Measurements from ENCODE around the gene TRPV4.

The TRPV4 gene

GRCh38 chr12:109775172-109775881 lies 57.9 kb downstream of the TRPV4 start:
- peak; percentile 73 for DNase-seq

DNA sequence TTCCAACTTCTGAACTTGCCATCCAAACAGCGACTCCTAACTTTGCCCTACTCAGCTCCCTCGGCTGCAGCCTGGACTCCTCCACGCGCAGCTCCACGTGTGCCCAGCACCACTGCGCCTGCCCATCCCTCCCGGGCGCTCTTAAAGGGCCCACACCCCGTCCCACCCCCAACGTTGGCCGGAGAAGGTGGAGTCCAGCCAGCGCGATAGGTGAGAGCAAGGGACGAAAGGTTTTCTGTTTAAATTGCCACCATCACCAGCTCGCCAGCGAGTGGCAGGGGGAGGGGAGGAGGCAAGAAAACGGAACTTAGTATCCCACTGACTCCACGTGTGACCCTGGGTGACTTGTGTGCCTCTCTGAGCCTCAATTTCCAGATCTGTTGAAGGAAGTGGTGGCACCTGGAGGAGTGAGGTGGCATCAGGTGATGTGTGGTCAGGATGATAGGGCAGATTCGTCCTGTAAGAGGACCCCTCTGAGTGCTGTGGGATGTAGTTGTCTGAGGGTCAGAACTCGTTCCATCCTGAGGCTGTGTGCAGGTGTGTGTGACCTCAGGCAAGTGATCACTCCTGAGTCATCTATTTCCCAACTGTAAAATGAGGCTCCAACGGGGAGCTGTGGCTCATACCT lies 59.7 kb downstream of the TRPV4 start:
- no peak for DNase-seq

DNA sequence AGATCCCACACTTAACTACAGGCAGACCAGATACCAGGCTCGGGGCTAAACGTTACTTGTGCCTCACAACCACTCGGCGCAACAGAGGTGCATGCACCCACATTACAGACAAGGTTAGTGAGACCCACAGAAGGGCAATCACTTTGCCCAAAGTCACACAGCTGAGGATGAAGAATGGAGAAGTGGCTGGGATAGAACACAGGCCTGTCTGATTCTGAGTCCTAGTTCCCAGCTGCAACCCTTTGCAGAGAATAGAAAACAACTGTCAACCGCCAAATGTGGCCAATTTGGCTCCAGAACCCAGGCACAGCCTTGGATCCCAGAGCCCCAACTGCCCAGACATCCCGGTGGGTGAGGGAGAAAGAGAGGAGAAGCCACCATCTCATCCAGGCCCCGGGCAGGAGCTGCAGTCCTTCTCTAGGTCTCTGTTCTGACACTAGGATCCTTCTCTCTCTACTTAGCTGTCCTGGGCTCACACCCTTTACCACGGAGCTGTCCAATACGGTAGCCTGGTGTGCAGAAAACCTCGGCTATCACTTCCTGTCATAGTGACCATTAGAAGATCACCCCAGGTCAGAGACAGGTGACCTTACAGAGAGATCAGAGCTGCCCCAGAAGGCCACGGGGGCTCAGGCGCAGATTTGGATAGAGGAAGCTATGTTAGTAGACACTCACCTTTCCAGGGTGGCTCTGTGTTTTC lies 60.4 kb downstream of the TRPV4 start:
- no peak for DNase-seq

- no peak for DNase-seq
Observed at GRCh38 chr12:109771746-109772621, 61.2 kb downstream of the TRPV4 start.

DNA sequence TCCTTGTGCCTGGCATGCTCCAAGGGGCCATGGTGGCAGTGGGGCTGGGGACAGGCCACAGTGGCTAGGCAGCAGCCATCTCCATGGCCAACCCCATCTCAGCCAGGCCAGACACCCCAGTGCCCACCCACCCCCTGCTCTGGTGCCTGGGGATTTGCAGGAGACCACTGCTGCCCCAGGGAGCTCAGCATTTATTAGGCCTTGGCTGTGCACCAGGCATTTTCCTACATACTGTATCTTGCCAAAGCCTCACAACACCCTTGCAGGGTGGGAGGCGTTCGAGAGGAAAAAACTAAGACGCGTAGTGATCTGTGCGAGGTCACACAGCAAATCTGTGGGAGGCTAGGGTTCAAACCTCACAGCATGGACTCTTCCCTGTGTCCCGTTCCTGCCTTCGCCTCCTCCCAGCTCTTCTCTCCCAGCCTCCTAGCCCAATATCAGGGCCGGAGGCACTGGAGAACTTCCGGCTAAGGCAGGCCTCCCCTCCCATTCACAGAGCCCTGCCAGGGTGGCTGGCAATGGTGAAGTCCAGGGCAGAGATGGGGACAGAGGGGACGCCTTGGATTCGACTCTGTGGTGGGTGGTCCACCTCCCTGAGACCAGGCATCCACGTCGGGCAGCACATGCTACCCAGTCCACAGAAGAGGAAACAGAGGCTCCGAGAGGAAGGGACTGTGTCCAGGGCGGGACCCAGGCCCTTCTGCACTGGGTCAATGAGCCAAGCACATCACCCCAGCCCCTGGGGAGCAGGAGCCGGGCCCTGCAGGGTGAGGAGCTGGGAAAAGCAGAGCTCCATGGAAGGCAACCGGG lies 62.1 kb downstream of the TRPV4 start:
- DNase-seq: no peak

GRCh38 chr12:109770104-109770860 lies 62.9 kb downstream of the TRPV4 start:
- DNase-seq: no peak

DNA sequence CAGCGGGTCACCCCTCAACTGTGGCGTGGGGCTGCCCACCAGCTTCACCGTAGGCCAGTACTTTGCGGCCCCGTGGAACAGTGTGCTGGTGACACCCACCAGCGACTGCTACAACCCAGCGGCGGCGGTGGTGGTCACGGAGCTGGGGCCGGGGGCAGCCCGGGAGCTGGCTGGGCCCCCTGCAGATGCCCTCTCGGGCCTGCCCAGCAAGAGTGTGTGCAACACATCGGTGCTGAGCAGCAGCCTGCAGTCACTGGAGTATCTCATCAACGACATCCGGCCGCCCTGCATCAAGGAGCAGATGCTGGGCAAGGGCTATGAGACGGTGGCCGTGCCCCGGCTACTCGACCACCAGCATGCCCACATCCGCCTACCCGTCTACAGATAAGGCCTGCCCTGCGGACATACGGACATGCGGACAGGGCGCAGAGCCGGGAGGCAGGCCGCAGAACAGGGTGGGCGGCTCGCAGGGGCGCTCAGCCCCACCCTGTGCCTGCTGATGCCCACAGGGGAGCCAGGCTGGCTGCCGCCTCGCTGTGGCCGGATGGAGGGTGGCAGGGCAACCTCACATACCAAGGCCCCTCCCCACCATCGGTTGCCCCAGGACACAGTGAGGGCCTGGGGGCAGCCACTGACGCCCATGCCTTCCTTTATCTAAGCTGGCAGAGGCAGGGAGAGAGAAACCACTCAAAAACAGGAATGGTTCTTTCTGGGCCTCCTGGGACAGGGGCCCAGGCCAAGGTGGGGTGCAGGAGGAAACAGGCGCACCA lies 64.1 kb downstream of the TRPV4 start:
- DNase-seq: no peak

GRCh38 chr12:109767991-109768900 lies 65.0 kb downstream of the TRPV4 start:
- DNase-seq: no peak

GRCh38 chr12:109767456-109767855 lies 65.7 kb downstream of the TRPV4 start:
- no peak for DNase-seq

- no peak for DNase-seq
Observed at GRCh38 chr12:109766251-109766778, 66.9 kb downstream of the TRPV4 start.

DNA sequence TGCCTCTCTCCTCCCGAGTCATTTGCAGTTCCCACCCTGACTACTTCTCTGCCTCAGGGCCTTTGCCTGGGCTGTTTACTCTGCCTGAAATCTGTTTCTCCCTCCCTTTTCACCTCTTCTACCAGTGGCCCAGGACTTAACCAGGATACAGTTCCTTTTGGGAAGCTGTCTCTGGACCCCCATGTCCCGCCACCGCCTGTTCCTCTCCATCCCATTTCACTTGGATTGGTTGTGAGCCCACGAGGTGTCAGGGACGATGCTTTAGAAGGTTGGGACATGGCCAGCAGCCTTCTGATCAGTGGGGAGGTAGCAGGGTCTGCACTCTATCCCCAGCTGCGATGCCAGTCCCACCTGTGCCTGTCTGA lies 67.8 kb downstream of the TRPV4 start:
- no peak for DNase-seq

DNA sequence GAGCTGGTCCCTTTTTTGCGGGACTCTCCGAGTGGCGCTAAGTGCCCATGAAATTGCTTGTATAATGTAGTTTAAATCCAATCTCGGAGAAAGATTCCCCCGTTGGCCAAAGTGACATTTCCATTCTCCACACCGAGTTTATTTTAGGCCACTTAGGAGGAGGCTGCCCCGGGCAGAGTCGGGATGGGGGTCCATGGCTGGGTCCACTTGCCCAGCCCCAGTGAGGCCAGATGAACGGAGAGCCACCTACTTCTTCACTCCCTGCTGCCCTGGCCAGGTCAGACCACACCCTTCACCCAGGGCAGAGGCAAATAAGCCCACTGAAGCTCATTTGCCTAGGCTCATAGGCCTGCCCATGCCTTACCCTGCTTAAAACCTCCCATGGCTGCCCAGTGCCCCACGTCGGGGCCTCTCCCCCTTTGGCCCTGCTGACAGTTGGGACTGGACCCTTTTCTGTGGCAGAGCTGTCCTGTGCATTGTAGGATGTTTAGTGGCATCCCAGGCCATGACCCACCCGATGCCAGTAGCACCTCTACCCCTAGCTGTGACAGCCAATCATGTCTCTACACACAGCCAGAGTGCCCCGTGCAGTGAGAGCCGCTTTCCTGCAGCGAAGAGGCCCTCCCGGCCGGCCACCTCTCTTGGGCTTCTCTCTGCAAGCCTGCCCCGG lies 68.3 kb downstream of the TRPV4 start:
- no peak for DNase-seq

GRCh38 chr12:109764123-109764522 lies 69.1 kb downstream of the TRPV4 start:
- DNase-seq: no peak

GRCh38 chr12:109763201-109763841 lies 69.9 kb downstream of the TRPV4 start:
- DNase-seq: no peak

DNA sequence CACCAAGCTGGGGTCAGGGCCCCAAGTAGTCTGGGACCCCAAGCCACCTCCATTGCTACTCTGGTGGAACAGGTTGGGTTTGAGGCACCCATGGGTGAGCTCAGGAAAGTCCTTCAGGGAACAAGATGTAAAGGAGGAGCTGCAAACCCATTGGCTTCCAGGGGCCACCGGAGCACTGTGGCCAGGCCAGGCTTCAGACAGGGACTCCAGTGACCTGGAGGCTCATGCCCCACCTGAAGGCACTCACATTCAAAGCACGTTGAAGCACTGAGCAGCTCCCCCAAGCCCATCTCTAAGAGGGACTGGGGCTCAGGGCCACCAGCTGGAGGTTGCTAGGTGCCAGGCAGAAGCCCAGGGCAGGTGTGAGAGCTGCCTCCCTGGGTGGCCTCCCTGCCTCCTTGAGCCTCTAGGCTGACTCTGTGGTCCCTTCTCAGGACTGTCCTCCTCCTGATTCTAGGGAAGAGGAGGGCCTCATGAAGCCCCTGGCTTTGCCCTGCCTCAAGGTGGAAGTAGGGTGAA lies 70.5 kb downstream of the TRPV4 start:
- DNase-seq: no peak

DNA sequence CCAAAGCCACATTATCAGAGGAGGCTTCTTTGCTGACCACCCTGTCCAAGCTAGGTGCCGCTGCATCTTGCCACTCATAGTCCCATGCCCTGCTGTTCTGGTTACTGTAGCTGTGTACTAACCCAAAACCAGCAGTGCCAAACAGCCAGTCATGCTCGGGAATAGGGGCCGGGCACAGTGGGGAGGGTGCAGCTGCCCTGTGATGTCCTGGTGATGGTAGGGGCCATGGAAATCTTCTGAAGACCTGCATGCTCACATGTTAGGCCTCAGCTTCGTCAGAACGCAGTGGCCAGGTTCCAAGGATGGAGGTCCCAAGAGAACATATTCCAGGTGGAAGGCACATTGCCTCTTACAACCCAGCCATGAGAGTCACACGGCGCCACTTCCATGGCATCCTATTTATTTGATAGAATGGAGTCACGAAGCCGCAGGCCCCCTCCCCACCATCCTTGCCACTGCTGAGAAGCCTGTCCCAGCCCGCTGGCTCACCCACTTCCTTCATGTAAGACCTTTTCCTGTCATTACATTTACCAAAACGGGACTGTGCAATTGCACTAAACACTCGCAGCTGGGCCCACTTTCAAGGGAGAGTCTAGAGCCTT lies 71.0 kb downstream of the TRPV4 start:
- DNase-seq: no peak
